ENCODE measurements around the gene CHD6. TPM values are rescaled to one million over a fixed set of nuclear protein-coding genes. Genes with fewer than 3 reads are reported as not detected.
"Not testable (repeated sequence)": the region's sequence is repeated elsewhere in the genome, so short reads cannot be mapped to it uniquely, and the experiment has no call there.

CHD6 gene
- total RNA-seq, 6 donors from 2014 or later = 25.4 to 62.9 (median 35.3) TPM

DNA sequence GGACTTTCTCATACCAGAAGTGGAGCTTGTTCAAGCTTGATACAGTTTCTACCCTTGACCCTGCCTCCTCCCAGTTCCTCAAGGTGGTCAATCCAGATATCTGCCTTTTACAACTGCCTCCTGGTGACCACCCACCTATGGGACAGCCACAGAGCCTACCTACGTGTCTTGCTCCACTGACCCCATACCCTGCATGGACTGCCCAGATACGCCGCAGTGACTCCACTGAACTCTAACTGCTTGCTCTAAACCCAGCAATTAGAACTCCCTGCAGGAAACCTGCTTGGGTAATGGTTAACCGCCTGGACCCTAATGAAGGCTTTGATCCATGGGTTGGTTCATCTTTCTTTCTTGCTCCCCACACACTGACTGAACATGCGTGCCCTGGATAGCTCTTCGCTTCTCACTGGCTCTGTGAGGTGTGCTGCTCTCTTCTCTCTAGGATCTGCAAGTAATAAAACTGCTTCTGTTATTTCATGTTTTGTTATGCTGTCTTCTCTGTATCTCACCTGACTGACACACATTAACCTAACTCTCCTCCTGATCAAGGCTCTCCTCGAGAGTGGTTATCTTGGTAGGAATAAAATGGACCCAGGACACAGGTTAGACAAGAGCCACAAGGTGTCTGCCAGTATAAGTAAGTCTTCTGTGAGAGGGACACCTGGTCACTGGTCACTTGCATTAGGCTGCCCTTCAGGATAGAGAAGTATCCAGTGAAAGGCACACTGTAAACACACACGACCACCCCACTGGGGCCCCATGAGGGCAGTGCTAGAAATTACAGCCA, 79.2 kb downstream of the CHD6 start:
- TF ChIP-seq, protein P1, sequence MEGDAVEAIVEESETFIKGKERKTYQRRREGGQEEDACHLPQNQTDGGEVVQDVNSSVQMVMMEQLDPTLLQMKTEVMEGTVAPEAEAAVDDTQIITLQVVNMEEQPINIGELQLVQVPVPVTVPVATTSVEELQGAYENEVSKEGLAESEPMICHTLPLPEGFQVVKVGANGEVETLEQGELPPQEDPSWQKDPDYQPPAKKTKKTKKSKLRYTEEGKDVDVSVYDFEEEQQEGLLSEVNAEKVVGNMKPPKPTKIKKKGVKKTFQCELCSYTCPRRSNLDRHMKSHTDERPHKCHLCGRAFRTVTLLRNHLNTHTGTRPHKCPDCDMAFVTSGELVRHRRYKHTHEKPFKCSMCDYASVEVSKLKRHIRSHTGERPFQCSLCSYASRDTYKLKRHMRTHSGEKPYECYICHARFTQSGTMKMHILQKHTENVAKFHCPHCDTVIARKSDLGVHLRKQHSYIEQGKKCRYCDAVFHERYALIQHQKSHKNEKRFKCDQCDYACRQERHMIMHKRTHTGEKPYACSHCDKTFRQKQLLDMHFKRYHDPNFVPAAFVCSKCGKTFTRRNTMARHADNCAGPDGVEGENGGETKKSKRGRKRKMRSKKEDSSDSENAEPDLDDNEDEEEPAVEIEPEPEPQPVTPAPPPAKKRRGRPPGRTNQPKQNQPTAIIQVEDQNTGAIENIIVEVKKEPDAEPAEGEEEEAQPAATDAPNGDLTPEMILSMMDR (IDR thresholded peaks at IDR 0.05) = no peak
- TF ChIP-seq EP300 (IDR thresholded peaks at IDR 0.05) (no peak), POLR2AphosphoS5 (IDR thresholded peaks at IDR 0.05) (no peak), POLR2A (IDR thresholded peaks at IDR 0.05) (no peak)
- no peak for DNase-seq
- no peak for ATAC-seq (ENCODE audit: low FRiP score in 2 of 2)
- no peak overlapping the region for H3K4me3 ChIP-seq
- H3K9me3 ChIP-seq = no peaks in the 10 kb centered on the region
- H3K27ac ChIP-seq = no peak overlapping the region
- H3K4me1 ChIP-seq = peaks cover 0 to 3% (median 0%) of the 10 kb centered on the region in 4 donors
- H3K27me3 ChIP-seq = no peaks in the 10 kb centered on the region
- WGBS, 2 donors = 89 to 95% methylated on average over 8 of the region's 8 CpGs
- no peaks in the 10 kb centered on the region for H3K36me3 ChIP-seq

DNA sequence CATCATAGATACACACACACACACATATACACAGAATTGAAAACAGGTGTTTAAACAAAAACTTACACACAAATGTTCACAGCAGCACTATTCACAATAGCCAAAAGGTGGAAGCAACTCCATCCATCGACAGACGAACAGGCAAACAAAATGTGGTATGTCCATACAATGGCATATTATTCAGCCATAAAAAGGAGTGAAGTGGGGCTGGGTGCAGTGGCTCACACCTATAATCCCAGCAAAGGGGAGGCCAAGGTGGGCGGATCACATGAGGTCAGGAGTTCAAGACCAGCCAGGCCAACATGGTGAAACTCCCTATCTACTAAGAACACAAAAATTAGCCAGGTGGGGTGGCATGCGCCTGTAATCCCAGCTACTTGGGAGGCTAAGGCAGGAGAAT, 80.3 kb downstream of the CHD6 start:
- Histone ChIP-seq H3K9me3 (no peaks in the 10 kb centered on the region), H3K27me3 (no peaks in the 10 kb centered on the region), H3K27ac (no peak overlapping the region), H3K4me3 (no peak overlapping the region), H3K36me3 (peaks cover 0 to 3% (median 2%) of the 10 kb centered on the region in 4 donors), H3K4me1 (peaks cover 0 to 8% (median 0%) of the 10 kb centered on the region in 4 donors)
- WGBS, 2 donors = 91 to 99% methylated on average over 4 of the region's 4 CpGs
- ATAC-seq (ENCODE audit: low FRiP score in 2 of 2) = no peak
- no peak for DNase-seq
- no peak for TF ChIP-seq POLR2A (IDR thresholded peaks at IDR 0.05)
- no peak for TF ChIP-seq POLR2AphosphoS5 (IDR thresholded peaks at IDR 0.05)
- no peak for TF ChIP-seq EP300 (IDR thresholded peaks at IDR 0.05)
- TF ChIP-seq, protein P1 (IDR thresholded peaks at IDR 0.05) = no peak

DNA sequence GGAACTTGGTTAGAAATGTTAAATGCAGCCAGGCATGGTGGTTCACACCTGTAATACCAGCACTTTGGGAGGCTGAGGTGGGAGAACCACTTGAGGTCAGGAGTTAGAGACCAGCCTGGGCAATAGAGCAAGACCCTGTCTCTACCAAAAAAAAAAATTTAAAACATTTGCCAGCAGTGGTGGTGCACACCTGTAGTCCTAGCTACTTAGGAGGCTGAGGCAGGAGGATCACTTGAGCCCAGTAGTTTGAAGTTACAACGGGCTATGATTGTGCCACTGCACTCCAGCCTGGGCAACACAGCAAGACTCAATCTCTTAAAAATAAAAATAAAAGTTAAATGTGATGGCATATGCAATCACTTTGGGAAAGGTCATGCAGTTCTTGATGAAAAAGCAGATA, 82.6 kb downstream of the CHD6 start:
- not testable (repeated sequence) for H3K4me3 ChIP-seq; ATAC-seq (ENCODE audit: low FRiP score in 2 of 2); DNase-seq; H3K4me1 ChIP-seq; H3K27me3 ChIP-seq; H3K9me3 ChIP-seq; H3K27ac ChIP-seq
- 100% methylated on average over 1 of the region's 1 CpG for WGBS, 2 donors
- peaks cover 0 to 10% (median 6%) of the 10 kb centered on the region in 4 donors for H3K36me3 ChIP-seq

DNA sequence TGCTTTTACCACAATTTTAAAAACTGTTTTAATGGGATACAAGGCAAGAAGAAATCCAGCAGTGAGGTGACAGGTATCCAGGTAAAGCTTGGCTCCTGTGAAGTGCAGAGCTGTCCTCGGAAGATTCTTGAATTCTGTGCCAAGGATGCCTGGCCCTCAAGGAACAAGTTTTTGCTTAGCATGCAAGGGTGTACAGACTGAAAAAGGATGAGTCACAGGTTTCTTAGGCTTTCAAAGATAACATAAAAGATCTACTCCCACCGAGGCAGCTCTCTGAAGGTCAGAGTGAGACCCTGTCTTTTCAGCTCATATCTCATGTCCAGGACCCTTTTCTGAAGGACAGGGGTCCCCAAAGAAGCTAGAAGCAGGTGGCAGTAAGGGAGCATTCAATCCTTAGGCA, 83.3 kb downstream of the CHD6 start:
- Histone ChIP-seq H3K36me3 (peaks cover 0 to 10% (median 6%) of the 10 kb centered on the region in 4 donors), H3K4me1 (peaks cover 0 to 8% (median 0%) of the 10 kb centered on the region in 4 donors), H3K27ac (no peak overlapping the region), H3K4me3 (no peak overlapping the region), H3K27me3 (no peaks in the 10 kb centered on the region), H3K9me3 (no peaks in the 10 kb centered on the region)
- ATAC-seq (ENCODE audit: low FRiP score in 2 of 2) = no peak
- no peak for TF ChIP-seq EP300 (IDR thresholded peaks at IDR 0.05)
- 85 to 91% methylated on average over 2 of the region's 2 CpGs for WGBS, 2 donors
- no peak for DNase-seq

DNA sequence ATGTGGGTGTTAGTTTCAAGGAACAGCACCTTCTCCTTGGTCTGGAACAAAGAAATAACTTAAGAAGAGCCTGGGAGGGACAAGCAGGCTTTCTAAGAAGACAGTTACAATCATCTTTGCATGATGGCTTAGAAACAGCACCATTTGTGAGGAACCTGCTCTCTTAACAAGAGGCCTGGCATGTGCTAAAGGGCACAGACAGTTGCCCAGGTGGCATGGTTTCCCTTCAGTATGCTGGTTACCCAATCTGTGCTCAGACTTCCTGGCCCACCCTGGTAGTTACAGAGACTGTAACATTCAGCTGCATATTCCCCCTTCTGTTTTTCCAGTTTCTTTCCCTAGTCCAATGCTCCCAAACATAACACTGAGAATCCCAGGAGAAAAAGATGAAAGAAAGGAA, 84.0 kb downstream of the CHD6 start:
- H3K4me1 ChIP-seq = peaks cover 0 to 8% (median 0%) of the 10 kb centered on the region in 4 donors
- DNase-seq (no peak), ATAC-seq (ENCODE audit: low FRiP score in 2 of 2) (no peak)
- no peaks in the 10 kb centered on the region for H3K9me3 ChIP-seq
- H3K27ac ChIP-seq = no peak overlapping the region
- H3K36me3 ChIP-seq = peaks cover 0 to 10% (median 6%) of the 10 kb centered on the region in 4 donors
- H3K27me3 ChIP-seq = no peaks in the 10 kb centered on the region
- TF ChIP-seq, protein P1 (IDR thresholded peaks at IDR 0.05) = no peak
- TF ChIP-seq POLR2AphosphoS5 (IDR thresholded peaks at IDR 0.05) (no peak), EP300 (IDR thresholded peaks at IDR 0.05) (no peak), POLR2A (IDR thresholded peaks at IDR 0.05) (no peak)
- H3K4me3 ChIP-seq = no peak overlapping the region

Data from upper lobe of left lung (tissue), 6 donors.